Bladder microvascular endothelial cell (primary cell): ENCODE results near the gene SLC6A9. TPM values are rescaled to one million over a fixed set of nuclear protein-coding genes. Genes with fewer than 3 reads are reported as not detected.

Experiments used
- total RNA-seq: library from RNA; depleted of rRNA; stranded (reverse); fragments of >200 nt; gene quantifications from 2 replicates; pipeline ENCODE4 v1.2.3, GENCODE V29; 2014

The SLC6A9 gene
- 0.16 and 0.63 TPM in 2 replicates for total RNA-seq

DNA sequence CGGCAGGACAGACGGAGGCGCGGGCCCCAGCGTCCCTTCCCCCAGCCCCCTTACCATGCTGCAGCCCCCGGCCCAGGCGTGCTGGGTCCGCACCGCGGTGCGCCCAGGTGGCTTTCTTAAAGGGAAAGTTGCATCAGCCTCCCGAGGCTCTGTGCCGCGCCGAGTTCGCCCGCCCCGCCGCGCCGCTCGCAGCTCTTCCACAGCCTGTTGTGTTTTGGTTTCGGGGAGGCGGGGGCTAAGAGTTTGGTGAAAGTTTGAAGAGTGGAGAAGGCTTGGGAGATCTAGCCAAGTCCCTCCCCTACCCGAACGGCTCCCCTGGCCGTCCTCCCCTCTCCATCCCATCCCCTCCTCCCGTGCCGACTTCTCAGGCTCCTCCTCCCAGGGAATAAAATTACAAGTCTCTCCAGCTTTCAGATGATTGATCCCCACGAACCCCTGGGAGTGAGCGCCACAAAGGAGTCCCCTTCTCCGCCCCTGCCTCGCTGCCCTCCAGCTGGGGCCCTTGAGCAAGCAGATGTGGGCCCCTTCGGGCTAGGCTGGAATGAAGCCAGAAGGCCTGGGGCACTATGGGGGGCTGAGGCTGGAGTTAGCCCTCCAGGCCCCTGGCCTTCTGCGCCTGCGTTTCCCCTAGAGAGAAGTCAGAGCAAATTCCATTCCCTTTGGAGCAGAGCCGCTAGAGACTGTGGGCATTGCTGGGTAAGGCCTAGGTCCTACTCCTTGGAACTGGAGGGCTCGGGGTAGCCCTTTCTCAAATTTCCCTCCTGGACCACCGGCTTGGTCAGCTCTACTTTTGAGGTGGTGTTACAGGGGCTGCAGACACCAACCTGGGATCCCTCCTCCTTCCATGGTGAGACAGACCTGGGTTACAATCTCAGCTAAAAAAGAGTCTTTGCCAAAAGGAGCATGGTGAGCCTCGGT is at the start of gene SLC6A9:
Gene SLC6A9 (minus strand): TSS at position 211 of the 918 bp plus-strand sequence. CDS start 7,185 bp downstream, outside the sequence.

GRCh38 chr1:43991476-43992231 is 39.6 kb downstream of the SLC6A9 start, which contains the start of gene CCDC24:
TSS of gene CCDC24 (plus strand) at chr1:43991599. CDS start at chr1:43991879, 280 bp downstream.

DNA sequence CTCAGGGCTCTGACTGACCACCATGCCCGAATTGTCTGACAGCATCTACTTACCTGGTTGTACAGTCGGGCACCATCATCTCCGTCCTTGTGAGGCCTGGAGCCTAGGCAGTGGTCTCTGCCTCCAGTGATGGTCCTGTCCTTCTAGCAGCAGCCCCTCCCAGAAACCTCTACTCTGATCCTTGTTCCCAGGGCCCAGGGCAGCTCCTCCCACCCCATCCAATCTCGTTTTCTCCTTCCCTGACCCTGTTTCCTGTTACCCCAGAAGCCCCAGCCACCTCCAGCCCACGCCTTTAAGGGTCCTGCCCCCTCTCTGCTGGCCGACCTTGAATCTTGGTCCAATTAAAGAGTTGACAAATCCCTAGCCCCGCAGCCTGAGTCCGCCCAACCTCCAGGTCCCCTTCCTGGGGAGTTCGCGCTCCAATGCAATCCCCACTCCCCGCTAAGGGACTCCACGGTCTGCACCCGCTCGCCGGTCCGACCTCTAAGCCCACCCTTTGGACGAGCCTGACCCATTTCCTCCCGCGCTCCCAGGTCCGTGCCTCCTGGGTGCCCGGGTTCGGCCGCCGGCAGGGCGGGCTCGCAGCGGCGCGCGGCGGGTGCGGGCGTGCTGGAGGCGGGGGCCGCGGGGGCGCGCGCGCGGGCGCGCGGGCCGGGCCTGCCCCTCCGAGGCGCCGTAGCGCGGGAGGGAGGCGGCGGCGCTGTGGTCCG is 52.6 kb downstream of the SLC6A9 start, which contains the start of gene B4GALT2:
Gene B4GALT2 (plus strand): TSS at position 660 of the 710 bp plus-strand sequence. CDS start 1,951 bp downstream, outside the sequence.

GRCh38 chr1:43974443-43975248 is 56.6 kb downstream of the SLC6A9 start, which contains the start of gene ATP6V0B:
TSS of gene ATP6V0B (plus strand) at chr1:43974960. CDS start at chr1:43975041, 81 bp downstream.

GRCh38 chr1:43969746-43970466 is 61.4 kb downstream of the SLC6A9 start, which contains the start of gene DPH2:
TSS of gene DPH2 (plus strand) at chr1:43970010. CDS start at chr1:43970176, 166 bp downstream.

Other genes starting within 250 kb of the SLC6A9 start
- gene ARTN, start 97.7 kb downstream of the SLC6A9 start, total RNA-seq, result 0.13 TPM in 1 of 2 replicates, not detected in the other
- gene IPO13, start 84.5 kb downstream of the SLC6A9 start, total RNA-seq, result 6.6 and 14.7 TPM in 2 replicates
- gene DPH2, start 61.5 kb downstream of the SLC6A9 start, total RNA-seq, result 13.8 and 23.9 TPM in 2 replicates
- 90.7 and 94.1 TPM in 2 replicates for gene ATP6V0B, start 56.5 kb downstream of the SLC6A9 start, total RNA-seq
- 42.6 and 49.8 TPM in 2 replicates for gene B4GALT2, start 52.3 kb downstream of the SLC6A9 start, total RNA-seq
- 1.5 and 2.4 TPM in 2 replicates for gene CCDC24, start 39.9 kb downstream of the SLC6A9 start, total RNA-seq
- gene KLF17, start 87.4 kb upstream of the SLC6A9 start, total RNA-seq, result not detected in 2 replicates
- gene KLF18, start 110.2 kb upstream of the SLC6A9 start, total RNA-seq, result not detected in 2 replicates
- 20.1 and 24.1 TPM in 2 replicates for gene DMAP1, start 182.0 kb upstream of the SLC6A9 start, total RNA-seq